Measurements from ENCODE around the gene MED12.

Gene MED12

GRCh38 chrX:71118032-71118984, at the start of gene MED12:
TSS of gene MED12 (plus strand) at chrX:71118596. CDS start at chrX:71118755, 159 bp downstream.
- Histone ChIP-seq H3K27ac (ENCODE audit: extremely low read depth, low read depth, low read length) (peak within 1 kb of the TSS; percentile 72), H3K4me3 (ENCODE audit: low read depth, low read length) (peak within 1 kb of the TSS; percentile 64), H3K9me3 (ENCODE audit: control insufficient read depth, insufficient read depth, low read depth, low read length) (no peaks in the 10 kb centered on the region), H3K4me1 (ENCODE audit: control insufficient read depth, insufficient read depth, low read length) (no peaks in the 10 kb centered on the region), H3K36me3 (ENCODE audit: control insufficient read depth in 2 of 2, insufficient read depth in 1 of 2, low read length in 2 of 2) (peaks cover 4 to 38% of the 10 kb centered on the region in 2 experiments; a peak in 2 of 3 replicates)
- ChIA-PET CTCF (interaction anchor here (0.6 to 4.3 kb wide), 6 partner anchors 11 to 514 kb away, joined by 3 to 24 read pairs (median 3); partner anchors contain the start of gene FOXO4), POLR2A (interaction anchor here (0.7 to 1.9 kb wide), 12 partner anchors 12 to 248 kb away, joined by 3 to 16 read pairs (median 6); partner anchors contain the start of genes CXorf65, NONO, SNX12 and TAF1)
- TF ChIP-seq ZNF175 (tag by site-specific recombination; IDR thresholded peaks at IDR 0.05), result no peak
- TF ChIP-seq ZNF239 (tag by site-specific recombination; IDR thresholded peaks at IDR 0.05), result no peak
- TF ChIP-seq ZBTB10 (tag by site-specific recombination; IDR thresholded peaks at IDR 0.05), result 0 out of 2 replicates have a peak, but pooled peaks have one; percentile 23
- TF ChIP-seq ZNF132 (tag by site-specific recombination; IDR thresholded peaks at IDR 0.05; ENCODE audit: borderline replicate concordance), result no peak
- TF ChIP-seq ZEB2 (tag by site-specific recombination; IDR thresholded peaks at IDR 0.05), result peak; percentile 62; the same call in 1 of the 2 replicates
- TF ChIP-seq ZNF580 (tag by site-specific recombination; IDR thresholded peaks at IDR 0.05), result no peak
- 0 out of 2 replicates have a peak, but pooled peaks have one; percentile 53 for TF ChIP-seq KLF16 (tag by site-specific recombination; IDR thresholded peaks at IDR 0.05)
- peak; percentile 43; the same call in 1 of the 2 replicates for TF ChIP-seq SP3 (tag by site-specific recombination; IDR thresholded peaks at IDR 0.05)
- peak; percentile 86 for TF ChIP-seq ZNF335 (tag by site-specific recombination; conservative IDR thresholded peaks at IDR 0.05)
- no peak for TF ChIP-seq ZNF558 (tag by site-specific recombination; IDR thresholded peaks at IDR 0.05)
- TF ChIP-seq PATZ1 (tag by site-specific recombination; IDR thresholded peaks at IDR 0.05), result peak; percentile 88
- TF ChIP-seq ZNF561 (tag by site-specific recombination; IDR thresholded peaks at IDR 0.05; ENCODE audit: borderline replicate concordance), result 0 out of 2 replicates have a peak, but pooled peaks have one; percentile 48
- TF ChIP-seq ZNF776 (tag by site-specific recombination; IDR thresholded peaks at IDR 0.05; ENCODE audit: borderline replicate concordance), result no peak
- peak; percentile 35; the same call in 1 of the 2 replicates for TF ChIP-seq ZXDB (tag by site-specific recombination; IDR thresholded peaks at IDR 0.05)
- peak; percentile 88 for TF ChIP-seq ZNF398 (tag by site-specific recombination; IDR thresholded peaks at IDR 0.05)
- TF ChIP-seq PRDM10 (tag by site-specific recombination; IDR thresholded peaks at IDR 0.05), result peak; percentile 60; the same call in 1 of the 2 replicates
- peak; percentile 66; the same call in 1 of the 2 replicates for TF ChIP-seq PRDM4 (tag by site-specific recombination; IDR thresholded peaks at IDR 0.05)
- no peak for TF ChIP-seq ZSCAN4 (tag by site-specific recombination; IDR thresholded peaks at IDR 0.05)
